Tibial nerve (tissue), 4 donors: ENCODE measurements around the gene NEURL2. TPM values are rescaled to one million over a fixed set of nuclear protein-coding genes. Genes with fewer than 3 reads are reported as not detected.
A peak's percentile ranks its signal among the peaks of the same experiment; 100 is the strongest.

ENCODE experiments used
- DNase-seq, 2 donors: peaks; one replicate each; pipeline ENCODE4 v3.0.0-alpha.2; 2019; ENCODE audit warnings: low spot score in 2 of 2
- H3K27ac ChIP-seq, 4 donors: fragments of 200-600 bp; sonication (generic) in 3 of 4; one replicate each; pipeline ENCODE4 v1.5.1; 2017 to 2019; ENCODE audit warnings: mild to moderate bottlenecking in 1 of 4
- H3K27me3 ChIP-seq, 2 donors: fragments of 200-600 bp; sonication (generic) in 1 of 2; one replicate each; pipeline versions ENCODE4 v1.5.1 to v1.6.0; 2017 to 2019
- H3K36me3 ChIP-seq, 3 donors: fragments of 200-600 bp; sonication (generic); one replicate each; pipeline ENCODE4 v1.5.1; 2018 to 2019
- H3K4me1 ChIP-seq, 4 donors: fragments of 200-600 bp; sonication (generic) in 3 of 4; one replicate each; pipeline ENCODE4 v1.5.1; 2017 to 2019
- H3K4me3 ChIP-seq, 4 donors: fragments of 200-600 bp; sonication (generic) in 3 of 4; one replicate each; pipeline ENCODE4 v1.5.1; 2017 to 2019; ENCODE audit warnings: mild to moderate bottlenecking in 1 of 4, moderate library complexity in 1 of 4
- H3K9me3 ChIP-seq, 4 donors: fragments of 200-600 bp; sonication (generic) in 3 of 4; one replicate each; pipeline ENCODE4 v1.5.1; 2017 to 2019
- CTCF ChIP-seq, 5 experiments: fragments of 200-600 bp in 3 of 5; fragments of 450-650 bp in 2 of 5; sonication (generic) in 3 of 5; IDR thresholded peaks; one replicate each; pipeline ENCODE4 v1.5.1; 2016 to 2019; ENCODE audit warnings: antibody characterized with exemption in 5 of 5, mild to moderate bottlenecking in 3 of 5, moderate library complexity in 2 of 5
- EP300 ChIP-seq, 2 donors: sonication (generic); formaldehyde crosslinking; IDR thresholded peaks; one replicate each; pipeline ENCODE4 v1.6.1; 2017; ENCODE audit warnings: antibody characterized with exemption in 2 of 2, mild to moderate bottlenecking in 1 of 2
- POLR2A ChIP-seq, 2 donors: fragments of 450-650 bp; IDR thresholded peaks; one replicate each; pipeline ENCODE4 v1.6.1; 2017; ENCODE audit warnings: antibody characterized with exemption in 2 of 2, mild to moderate bottlenecking in 2 of 2, moderate library complexity in 2 of 2
- WGBS, 2 donors: methylation state at CpG; one replicate each; pipeline ENCODE4 v1.1.5; 2018; 5-methylcytosine and 5-hydroxymethylcytosine counted together
- total RNA-seq, 4 donors: library from RNA; depleted of rRNA; stranded (reverse); fragments of >200 nt; gene quantifications; one replicate each; pipeline ENCODE4 v1.1.0, GENCODE V29; 2016

NEURL2 gene
- total RNA-seq, 4 donors from 2014 or later: 7.7 to 42.9 (median 15.6) TPM

- Histone ChIP-seq H3K36me3 (no peaks in the 10 kb centered on the region), H3K27me3 (no peaks in the 10 kb centered on the region), H3K9me3 (no peaks in the 10 kb centered on the region), H3K27ac (peak overlapping the region; percentile 42 to 90 (median 76)), H3K4me1 (peaks cover 0 to 38% (median 18%) of the 10 kb centered on the region in 4 donors), H3K4me3 (no peak overlapping the region)
- 57 to 65% methylated on average over 5 of the region's 5 CpGs for WGBS, 2 donors
- no peak for TF ChIP-seq EP300 (IDR thresholded peaks at IDR 0.05)
- no peak for TF ChIP-seq CTCF (IDR thresholded peaks at IDR 0.05)
- no peak for TF ChIP-seq POLR2A (IDR thresholded peaks at IDR 0.05)
- no peak for DNase-seq
Observed at GRCh38 chr20:45918182-45918737, 27.3 kb upstream of the NEURL2 start.

GRCh38 chr20:45917790-45918141 lies 26.8 kb upstream of the NEURL2 start:
- no peak for TF ChIP-seq EP300 (IDR thresholded peaks at IDR 0.05)
- TF ChIP-seq CTCF (IDR thresholded peaks at IDR 0.05): no peak
- TF ChIP-seq POLR2A (IDR thresholded peaks at IDR 0.05): no peak
- no peaks in the 10 kb centered on the region for H3K27me3 ChIP-seq
- 39 to 50% methylated on average over 5 of the region's 5 CpGs for WGBS, 2 donors
- H3K36me3 ChIP-seq: no peaks in the 10 kb centered on the region
- H3K4me1 ChIP-seq: peaks cover 0 to 40% (median 18%) of the 10 kb centered on the region in 4 donors
- peak in 1 of 2 donors; percentile 39 for DNase-seq
- no peak overlapping the region for H3K4me3 ChIP-seq
- H3K27ac ChIP-seq: peak overlapping the region; percentile 42 to 90 (median 68)
- H3K9me3 ChIP-seq: no peaks in the 10 kb centered on the region

GRCh38 chr20:45913116-45913515 lies 22.1 kb upstream of the NEURL2 start:
- peaks cover 0 to 41% (median 14%) of the 10 kb centered on the region in 4 donors for H3K4me1 ChIP-seq
- no peak overlapping the region for H3K4me3 ChIP-seq
- H3K9me3 ChIP-seq: no peaks in the 10 kb centered on the region
- H3K27me3 ChIP-seq: no peaks in the 10 kb centered on the region
- DNase-seq: no peak
- no peak for TF ChIP-seq EP300 (IDR thresholded peaks at IDR 0.05)
- TF ChIP-seq POLR2A (IDR thresholded peaks at IDR 0.05): no peak
- no peak for TF ChIP-seq CTCF (IDR thresholded peaks at IDR 0.05)
- H3K27ac ChIP-seq: peak overlapping the region in 1 of 4 donors; percentile 24
- WGBS, 2 donors: 49 to 59% methylated on average over 5 of the region's 5 CpGs
- peaks cover 0 to 6% (median 0%) of the 10 kb centered on the region in 3 donors for H3K36me3 ChIP-seq

GRCh38 chr20:45912344-45912682 lies 21.3 kb upstream of the NEURL2 start:
- Histone ChIP-seq H3K36me3 (peaks cover 0 to 14% (median 0%) of the 10 kb centered on the region in 3 donors), H3K4me1 (peaks cover 0 to 33% (median 11%) of the 10 kb centered on the region in 4 donors), H3K4me3 (peak overlapping the region; percentile 40 to 72 (median 56)), H3K27me3 (no peaks in the 10 kb centered on the region), H3K9me3 (no peaks in the 10 kb centered on the region), H3K27ac (peak overlapping the region; percentile 55 to 97 (median 86))
- DNase-seq: no peak
- 12 to 22% methylated on average over 4 of the region's 4 CpGs for WGBS, 2 donors
- no peak for TF ChIP-seq CTCF (IDR thresholded peaks at IDR 0.05)
- no peak for TF ChIP-seq POLR2A (IDR thresholded peaks at IDR 0.05)
- no peak for TF ChIP-seq EP300 (IDR thresholded peaks at IDR 0.05)

GRCh38 chr20:45911486-45912343 lies 20.7 kb upstream of the NEURL2 start, which contains the start of gene PLTP:
Gene PLTP (minus strand): TSS chr20:45912155. CDS start chr20:45911452, 703 bp downstream.
- Histone ChIP-seq H3K36me3 (peaks cover 0 to 15% (median 0%) of the 10 kb centered on the region in 3 donors), H3K9me3 (no peaks in the 10 kb centered on the region), H3K4me1 (peaks cover 0 to 30% (median 9%) of the 10 kb centered on the region in 4 donors), H3K27me3 (no peaks in the 10 kb centered on the region), H3K4me3 (peak within 1 kb of the TSS; percentile 40 to 72 (median 56)), H3K27ac (peak within 1 kb of the TSS; percentile 71 to 97 (median 86))
- 0 to 1% methylated on average over 43 to 48 of the region's 58 CpGs for WGBS, 2 donors
- peak in 1 of 2 donors; percentile 36 for TF ChIP-seq EP300 (IDR thresholded peaks at IDR 0.05)
- peak in 1 of 2 donors; percentile 37 for TF ChIP-seq POLR2A (IDR thresholded peaks at IDR 0.05)
- no peak for TF ChIP-seq CTCF (IDR thresholded peaks at IDR 0.05)
- DNase-seq: peak; percentile 58 to 60
